K562 (cell line): ENCODE data around the gene ORM1. TPM values are rescaled to one million over a fixed set of nuclear protein-coding genes. Genes with fewer than 3 reads are reported as not detected.

Experiments used
- ATAC-seq: fragments of 200-7000 bp; cut with Tn5 transposase; 3 replicates; pipeline ENCODE4 v1.9.1; 2020; ENCODE audit warnings: moderate library complexity
- BruUV-seq: library from RNA; stranded (reverse); fragments of 400-500 nt; replicated peaks from 2 replicates; lab custom pipeline; 2021; lab: Mats Ljungman, UMichigan
- CTCF ChIA-PET: fragments of 300-600 bp; formaldehyde crosslinking; extraction: SDS; loops from one replicate; lab custom pipeline; 2021; ENCODE audit warnings: low intra/inter-chr PET ratio; lab: Yijun Ruan, JAX
- POLR2A ChIA-PET: fragments of 300-600, 350-650 bp; sonication (Branson Sonifier 250); formaldehyde crosslinking; extraction: SDS; loops from one replicate; lab custom pipeline; 2021; ENCODE audit warnings: antibody characterized with exemption, inconsistent platforms; lab: Yijun Ruan, JAX
- DNase-seq, 4 experiments: peaks; one replicate each; pipeline versions ENCODE4 v3.0.0 to v3.0.0-alpha.2; 2011 to 2018; ENCODE audit warnings: low spot score in 3 of 4, mixed read lengths in 3 of 4; ENCODE audit errors: extremely low read depth in 1 of 4
- FAIRE-seq: peaks from 2 replicates; lab custom pipeline; 2011; peaks lifted over from hg19 to GRCh38; lab: Jason Lieb, UNC
- H2AFZ ChIP-seq: 2 replicates; pipeline ENCODE4 v1.6.0; 2011; ENCODE audit warnings: low read depth, low read length, control low read depth, inconsistent platforms
- H3K27ac ChIP-seq: fragments of 200-600 bp; 3 replicates; pipeline ENCODE4 v1.8.0; 2011; ENCODE audit warnings: low read depth, mild to moderate bottlenecking, control low read depth, inconsistent platforms, low read length, moderate library complexity, mixed read lengths; ENCODE audit errors: extremely low read depth
- H3K27me3 ChIP-seq, 2 experiments: fragments of 300-600 bp in 1 of 2; 2 replicates in 1 of 2; 3 replicates in 1 of 2; pipeline versions ENCODE4 v1.6.0 to v1.8.0; 2011; ENCODE audit warnings: inconsistent platforms in 2 of 2, low read length in 2 of 2, mild to moderate bottlenecking in 1 of 2, mixed read lengths in 1 of 2, moderate library complexity in 1 of 2; ENCODE audit not compliant: control insufficient read depth in 2 of 2, insufficient read depth in 2 of 2
- H3K36me3 ChIP-seq: fragments of 300-600 bp; 3 replicates; pipeline ENCODE4 v1.8.0; 2011; ENCODE audit warnings: mild to moderate bottlenecking, low read length, inconsistent platforms; ENCODE audit not compliant: control insufficient read depth, insufficient read depth
- H3K4me1 ChIP-seq, 2 experiments: fragments of 200-600 bp in 1 of 2; replicated peaks in 1 of 2; 2 replicates in 1 of 2; 3 replicates in 1 of 2; pipeline versions ENCODE4 v1.5.1 to v1.8.0; 2011; ENCODE audit warnings: inconsistent platforms in 2 of 2, low read length in 2 of 2, mild to moderate bottlenecking in 1 of 2, mixed read lengths in 1 of 2, moderate library complexity in 1 of 2; ENCODE audit not compliant: control insufficient read depth in 2 of 2, insufficient read depth in 2 of 2
- H3K4me2 ChIP-seq: 2 replicates; pipeline ENCODE4 v1.6.1; 2011; ENCODE audit warnings: low read length, control low read depth, inconsistent platforms, mixed read lengths; ENCODE audit not compliant: insufficient read depth
- H3K4me3 ChIP-seq: fragments of 200-600 bp; sonication (generic), shearing (Covaris generic); 2 replicates; pipeline ENCODE4 v1.5.1; 2016; ENCODE audit warnings: control low read depth, inconsistent platforms
- H3K79me2 ChIP-seq: fragments of 200-600 bp; 3 replicates; pipeline ENCODE4 v1.8.0; 2011; ENCODE audit warnings: low read length, inconsistent platforms; ENCODE audit not compliant: control insufficient read depth, insufficient read depth
- H3K9ac ChIP-seq, 2 experiments: 2 replicates each; pipeline versions ENCODE4 v1.6.0 to v1.6.1; 2011; ENCODE audit warnings: low read depth in 2 of 2, low read length in 2 of 2, control low read depth in 1 of 2, inconsistent platforms in 1 of 2, mild to moderate bottlenecking in 1 of 2, mixed read lengths in 1 of 2; ENCODE audit not compliant: insufficient read depth in 1 of 2
- H3K9me1 ChIP-seq: one replicate; pipeline ENCODE4 v1.6.0; 2011; ENCODE audit warnings: inconsistent platforms, mild to moderate bottlenecking, low read length, moderate library complexity; ENCODE audit not compliant: control insufficient read depth, insufficient read depth
- H3K9me3 ChIP-seq: replicated peaks from 2 replicates; pipeline ENCODE4 v1.5.1; 2011; ENCODE audit warnings: low read depth, low read length, inconsistent platforms; ENCODE audit not compliant: control insufficient read depth, insufficient read depth
- H4K20me1 ChIP-seq: replicated peaks from 2 replicates; pipeline ENCODE4 v1.6.1; 2011; ENCODE audit warnings: low read length, inconsistent platforms, mixed read lengths; ENCODE audit not compliant: control insufficient read depth, insufficient read depth
- GABPA ChIP-seq: fragments of 200-800 bp; sonication (Bioruptor generic); conservative IDR thresholded peaks from 2 replicates; pipeline ENCODE4 v1.6.1; 2016; ENCODE audit warnings: low read depth, missing genetic modification characterization, missing compliant biosample characterization
- HMG20A ChIP-seq: fragments of 450-650 bp; formaldehyde crosslinking; conservative IDR thresholded peaks from 2 replicates; pipeline ENCODE4 v1.4.0; 2020; ENCODE audit warnings: mild to moderate bottlenecking, mixed read lengths
- ILK ChIP-seq: fragments of 450-650 bp; IDR thresholded peaks from 2 replicates; pipeline ENCODE4 v1.6.1; 2016; ENCODE audit warnings: missing genetic modification characterization, low read depth, mild to moderate bottlenecking, missing compliant biosample characterization, moderate library complexity, borderline replicate concordance
- MYC ChIP-seq, 2 experiments: fragments of 250-450 bp in 1 of 2; sonication (Bioruptor Pico) in 1 of 2; IDR thresholded peaks; 2 replicates each; pipeline versions ENCODE4 v1.5.1 to v1.6.1; 2012 to 2021; ENCODE audit warnings: low read depth in 2 of 2, borderline replicate concordance in 1 of 2, improper control_type of control experiment in 1 of 2, low read length in 1 of 2, mild to moderate bottlenecking in 1 of 2, moderate library complexity in 1 of 2
- NEUROD1 ChIP-seq: fragments of 150-350 bp; IDR thresholded peaks from 2 replicates; pipeline ENCODE4 v1.6.1; 2014; ENCODE audit warnings: borderline replicate concordance, low read length, low read depth; ENCODE audit not compliant: partially characterized antibody
- NR2C2 ChIP-seq, 2 experiments: fragments of 200-800 bp in 1 of 2; sonication (Bioruptor generic) in 1 of 2; sonication (generic) in 1 of 2; formaldehyde crosslinking in 1 of 2; IDR thresholded peaks; 2 replicates each; pipeline versions ENCODE4 v1.6.1 to v1.8.0; 2016 to 2022; ENCODE audit warnings: mild to moderate bottlenecking in 1 of 2, missing compliant biosample characterization in 1 of 2, missing genetic modification characterization in 1 of 2, missing genetic modification reagents in 1 of 2
- POLR2G ChIP-seq: fragments of 200-400 bp; formaldehyde crosslinking; IDR thresholded peaks from 2 replicates; pipeline ENCODE4 v1.6.1; 2017; ENCODE audit warnings: low read depth, mild to moderate bottlenecking, antibody characterized with exemption, low read length, moderate library complexity
- WGBS: fragments of 100-300 bp; shearing (Covaris generic); methylation state at CpG from one replicate; pipeline ENCODE4 v1.1.6; 2016; ENCODE audit warnings: low coverage, mixed read lengths; ENCODE audit not compliant: insufficient coverage; ENCODE audit errors: missing lambda C conversion rate; 5-methylcytosine and 5-hydroxymethylcytosine counted together
- in situ Hi-C: fragments of 300-500 bp; cut with MboI; formaldehyde crosslinking; loops from 4 replicates; pipeline ENCODE4 v1.15.0; 2018; ENCODE audit warnings: inconsistent platforms, mixed read lengths
- intact Hi-C: fragments of 100-400 bp; cut with micrococcal nuclease; formaldehyde crosslinking; loops from 2 replicates; pipeline ENCODE4 v1.14.2; 2022
- polyA plus RNA-seq, 8 experiments: library from polyadenylated mRNA; depleted of rRNA in 4 of 8; stranded (reverse) in 5 of 8; unstranded in 3 of 8; fragments of >200 nt; fragmentation: Nextera tagmentation in 2 of 8; fragmentation: Illumina TruSeq in 1 of 8; extraction: Ambion mirVana in 2 of 8; extraction: Trizol in 1 of 8; gene quantifications; 2 replicates each; pipeline versions ENCODE4 v1.2.1 to v1.2.3, GENCODE V29; 2011 to 2014; ENCODE audit warnings: inconsistent platforms in 1 of 8, missing spikeins in 1 of 8
- total RNA-seq, 7 experiments: library from RNA; depleted of rRNA in 6 of 7; stranded (reverse); fragments of >200 nt in 6 of 7; fragmentation: Illumina TruSeq in 2 of 7; extraction: Trizol in 2 of 7; gene quantifications; 2 replicates each; pipeline versions ENCODE4 v1.2.1 to v1.2.3, GENCODE V29; 2011 to 2021; ENCODE audit warnings: low replicate concordance in 1 of 7
- TF ChIP-seq, protein P1 (sequence below): fragments of 450-650 bp; IDR thresholded peaks from 2 replicates; pipeline ENCODE4 v1.6.1; 2016; ENCODE audit warnings: low read depth, mild to moderate bottlenecking, moderate library complexity

The ORM1 gene
- total and polyA plus RNA-seq, 9 of the 15 experiments (the other 6 are each of a cell fraction or from before 2014, with no cell fraction given) = 2.9 TPM; not detected in 8

- intact Hi-C loops = no loop called here
- DNase-seq (no peak), ATAC-seq (peak; percentile 53), FAIRE-seq (no peak)
- H3K27ac ChIP-seq = no peak overlapping the region
- H2AFZ ChIP-seq = no peak overlapping the region
- H3K4me1 ChIP-seq = peaks cover 0 to 17% of the 10 kb centered on the region in 2 experiments; a peak in 2 of 5 replicates
- H3K79me2 ChIP-seq = no peaks in the 10 kb centered on the region
- CTCF ChIA-PET = no interaction called here
- H3K9me3 ChIP-seq = no peaks in the 10 kb centered on the region
- H3K9ac ChIP-seq = peak overlapping the region in 1 of 2 experiments; percentile 35; a peak in 2 of 4 replicates
- no peak overlapping the region for H3K4me3 ChIP-seq
- no TSS peak for BruUV-seq
- no peaks in the 10 kb centered on the region for H3K9me1 ChIP-seq
- TF ChIP-seq, protein P1, sequence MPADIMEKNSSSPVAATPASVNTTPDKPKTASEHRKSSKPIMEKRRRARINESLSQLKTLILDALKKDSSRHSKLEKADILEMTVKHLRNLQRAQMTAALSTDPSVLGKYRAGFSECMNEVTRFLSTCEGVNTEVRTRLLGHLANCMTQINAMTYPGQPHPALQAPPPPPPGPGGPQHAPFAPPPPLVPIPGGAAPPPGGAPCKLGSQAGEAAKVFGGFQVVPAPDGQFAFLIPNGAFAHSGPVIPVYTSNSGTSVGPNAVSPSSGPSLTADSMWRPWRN = no peak
- TF ChIP-seq POLR2G (0 out of 2 replicates have a peak, but pooled peaks have one; percentile 19), NR2C2 (CRISPR knock-in tag; IDR thresholded peaks at IDR 0.05) (no peak), NR2C2 (tag; IDR thresholded peaks at IDR 0.05) (no peak), MYC (IDR thresholded peaks at IDR 0.05; ENCODE audit: low read depth, low read length) (no peak), MYC (CRISPR knock-in tag; IDR thresholded peaks at IDR 0.05; ENCODE audit: borderline replicate concordance, low read depth) (no peak), HMG20A (CRISPR knock-in tag) (no peak), NEUROD1 (no peak), GABPA (tag) (peak; percentile 38; the same call in 1 of the 2 replicates), ILK (tag) (no peak)
- in situ Hi-C loops = no loop called here
- POLR2A ChIA-PET = interaction anchor here (1.0 kb wide), 1 partner anchor 12 kb away, joined by 3 read pairs; no protein-coding TSS in a partner anchor
- no peaks in the 10 kb centered on the region; the same call in 1 of the 2 replicates for H4K20me1 ChIP-seq
- H3K36me3 ChIP-seq = no peaks in the 10 kb centered on the region
- H3K4me2 ChIP-seq = no peak overlapping the region
- 55% methylated on average over 14 of the region's 14 CpGs for WGBS
- H3K27me3 ChIP-seq = no peaks in the 10 kb centered on the region
Observed at GRCh38 chr9:114371973-114372917, 49.3 kb downstream of the ORM1 start.
